Measurements from ENCODE around the gene SYTL2. TPM values are rescaled to one million over a fixed set of nuclear protein-coding genes. Genes with fewer than 3 reads are reported as not detected.

Gene SYTL2
- total RNA-seq, 1 donor from 2014 or later, result 4.7 TPM

DNA sequence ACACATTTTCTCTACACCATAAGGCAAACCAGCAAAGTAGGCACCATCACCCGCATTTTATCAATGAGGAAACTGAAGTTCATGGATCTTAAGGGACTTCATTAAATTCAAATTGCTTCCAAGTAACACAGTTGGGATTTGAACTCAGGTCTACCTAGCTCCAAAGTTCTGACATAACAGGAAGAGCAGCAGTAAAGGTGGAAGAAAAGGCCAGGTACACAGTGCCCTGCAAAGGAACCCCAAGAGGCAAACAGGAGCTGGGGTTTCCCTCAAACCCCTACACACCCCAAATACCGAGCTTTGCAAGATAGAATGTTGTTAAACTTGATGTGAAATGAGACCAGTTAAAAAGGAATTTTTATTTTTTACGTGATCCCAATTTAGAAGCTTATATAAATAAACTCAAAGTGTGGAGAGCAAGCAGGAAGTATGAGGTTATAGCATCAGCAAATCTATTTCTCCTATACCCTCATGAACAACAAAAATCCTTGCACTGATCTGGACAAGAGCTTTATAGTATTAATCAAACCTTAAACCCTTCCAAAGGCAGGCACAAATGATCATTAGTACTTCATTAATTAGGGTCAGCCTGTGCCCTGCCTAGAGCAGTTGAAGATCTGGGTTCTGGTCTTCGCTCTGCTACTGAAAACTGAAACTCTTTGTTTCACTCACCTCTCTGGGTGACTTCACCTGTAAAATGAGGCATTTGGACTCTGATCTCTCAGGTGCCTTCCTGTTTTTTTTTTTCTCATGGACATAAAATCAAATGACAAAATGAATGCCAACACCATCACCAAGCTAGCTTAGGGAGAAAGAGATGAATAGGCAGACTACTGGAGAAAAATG lies 36.5 kb downstream of the SYTL2 start:
- H3K27me3 Mint-ChIP-seq, result peaks cover 4% of the 10 kb centered on the region
- H3K4me1 Mint-ChIP-seq (ENCODE audit: low read depth), result peaks cover 5% of the 10 kb centered on the region
- no peak for DNase-seq (ENCODE audit: low spot score, unreplicated experiment)
- TF ChIP-seq, protein P1, sequence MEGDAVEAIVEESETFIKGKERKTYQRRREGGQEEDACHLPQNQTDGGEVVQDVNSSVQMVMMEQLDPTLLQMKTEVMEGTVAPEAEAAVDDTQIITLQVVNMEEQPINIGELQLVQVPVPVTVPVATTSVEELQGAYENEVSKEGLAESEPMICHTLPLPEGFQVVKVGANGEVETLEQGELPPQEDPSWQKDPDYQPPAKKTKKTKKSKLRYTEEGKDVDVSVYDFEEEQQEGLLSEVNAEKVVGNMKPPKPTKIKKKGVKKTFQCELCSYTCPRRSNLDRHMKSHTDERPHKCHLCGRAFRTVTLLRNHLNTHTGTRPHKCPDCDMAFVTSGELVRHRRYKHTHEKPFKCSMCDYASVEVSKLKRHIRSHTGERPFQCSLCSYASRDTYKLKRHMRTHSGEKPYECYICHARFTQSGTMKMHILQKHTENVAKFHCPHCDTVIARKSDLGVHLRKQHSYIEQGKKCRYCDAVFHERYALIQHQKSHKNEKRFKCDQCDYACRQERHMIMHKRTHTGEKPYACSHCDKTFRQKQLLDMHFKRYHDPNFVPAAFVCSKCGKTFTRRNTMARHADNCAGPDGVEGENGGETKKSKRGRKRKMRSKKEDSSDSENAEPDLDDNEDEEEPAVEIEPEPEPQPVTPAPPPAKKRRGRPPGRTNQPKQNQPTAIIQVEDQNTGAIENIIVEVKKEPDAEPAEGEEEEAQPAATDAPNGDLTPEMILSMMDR (IDR thresholded peaks at IDR 0.05; ENCODE audit: unreplicated experiment), result no peak
- no peaks in the 10 kb centered on the region for H3K36me3 Mint-ChIP-seq (ENCODE audit: insufficient read depth)
- no peak overlapping the region for H3K27ac Mint-ChIP-seq
- peaks cover 5% of the 10 kb centered on the region for H3K9me3 Mint-ChIP-seq (ENCODE audit: low read depth)
- H3K4me3 Mint-ChIP-seq (ENCODE audit: low read depth), result no peak overlapping the region

DNA sequence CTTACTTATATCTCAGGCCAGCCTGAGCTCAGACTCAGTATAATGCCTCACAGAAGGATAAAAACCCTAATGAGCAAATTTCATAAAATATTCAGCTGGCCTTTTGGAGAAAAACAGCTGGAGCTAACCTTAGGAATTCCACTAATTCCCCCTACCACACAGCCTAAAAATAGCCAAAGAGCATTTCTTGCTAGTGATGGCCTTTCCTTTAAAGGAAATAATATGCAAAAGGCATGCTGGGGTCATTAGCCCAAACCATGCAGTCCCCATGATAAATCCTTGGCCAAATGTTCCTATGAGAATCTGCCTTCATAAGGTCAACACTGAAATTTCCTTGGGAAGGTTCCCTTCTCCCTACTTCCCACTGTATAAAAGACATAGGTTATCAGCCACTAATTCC lies 38.2 kb downstream of the SYTL2 start:
- TF ChIP-seq, protein P1 (IDR thresholded peaks at IDR 0.05; ENCODE audit: unreplicated experiment), result no peak
- Mint-ChIP-seq H3K27ac (no peak overlapping the region), H3K36me3 (ENCODE audit: insufficient read depth) (no peaks in the 10 kb centered on the region), H3K4me1 (ENCODE audit: low read depth) (peaks cover 5% of the 10 kb centered on the region), H3K4me3 (ENCODE audit: low read depth) (no peak overlapping the region), H3K9me3 (ENCODE audit: low read depth) (peaks cover 5% of the 10 kb centered on the region), H3K27me3 (peaks cover 4% of the 10 kb centered on the region)
- no peak for DNase-seq (ENCODE audit: low spot score, unreplicated experiment)

DNA sequence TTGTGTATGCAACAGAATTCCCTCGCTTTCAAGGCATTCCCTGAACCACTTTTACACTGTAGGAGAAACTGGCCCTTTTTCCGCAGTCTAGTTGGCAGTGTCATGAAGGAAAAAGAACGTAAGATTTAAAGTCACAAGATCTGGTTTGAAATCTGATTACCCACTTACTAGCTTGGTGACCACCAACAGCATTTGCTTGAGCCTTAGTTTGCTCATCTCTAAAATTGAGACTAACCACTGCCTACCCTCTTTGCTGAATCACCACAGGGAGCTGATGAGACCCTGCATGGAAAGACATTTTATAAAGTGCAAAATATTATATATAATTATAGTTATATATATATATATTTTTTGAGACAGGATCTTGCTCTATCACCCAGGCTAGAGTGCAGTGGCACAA lies 39.4 kb downstream of the SYTL2 start:
- no peaks in the 10 kb centered on the region for H3K4me1 Mint-ChIP-seq (ENCODE audit: low read depth)
- TF ChIP-seq, protein P1 (IDR thresholded peaks at IDR 0.05; ENCODE audit: unreplicated experiment), result no peak

GRCh38 chr11:85769771-85770170 lies 41.2 kb downstream of the SYTL2 start:
- Mint-ChIP-seq H3K27ac (no peak overlapping the region), H3K27me3 (peaks cover 4% of the 10 kb centered on the region), H3K4me1 (ENCODE audit: low read depth) (no peaks in the 10 kb centered on the region), H3K4me3 (ENCODE audit: low read depth) (no peak overlapping the region), H3K9me3 (ENCODE audit: low read depth) (peaks cover 5% of the 10 kb centered on the region), H3K36me3 (ENCODE audit: insufficient read depth) (no peaks in the 10 kb centered on the region)
- TF ChIP-seq, protein P1 (IDR thresholded peaks at IDR 0.05; ENCODE audit: unreplicated experiment), result no peak
- DNase-seq (ENCODE audit: low spot score, unreplicated experiment), result no peak

More for the DNA sequence above, 39.4 kb downstream of the SYTL2 start:
- Mint-ChIP-seq H3K27me3 (peaks cover 4% of the 10 kb centered on the region), H3K27ac (no peak overlapping the region), H3K4me3 (ENCODE audit: low read depth) (no peak overlapping the region), H3K36me3 (ENCODE audit: insufficient read depth) (no peaks in the 10 kb centered on the region), H3K9me3 (ENCODE audit: low read depth) (peaks cover 5% of the 10 kb centered on the region)
- DNase-seq (ENCODE audit: low spot score, unreplicated experiment), result no peak

DNA sequence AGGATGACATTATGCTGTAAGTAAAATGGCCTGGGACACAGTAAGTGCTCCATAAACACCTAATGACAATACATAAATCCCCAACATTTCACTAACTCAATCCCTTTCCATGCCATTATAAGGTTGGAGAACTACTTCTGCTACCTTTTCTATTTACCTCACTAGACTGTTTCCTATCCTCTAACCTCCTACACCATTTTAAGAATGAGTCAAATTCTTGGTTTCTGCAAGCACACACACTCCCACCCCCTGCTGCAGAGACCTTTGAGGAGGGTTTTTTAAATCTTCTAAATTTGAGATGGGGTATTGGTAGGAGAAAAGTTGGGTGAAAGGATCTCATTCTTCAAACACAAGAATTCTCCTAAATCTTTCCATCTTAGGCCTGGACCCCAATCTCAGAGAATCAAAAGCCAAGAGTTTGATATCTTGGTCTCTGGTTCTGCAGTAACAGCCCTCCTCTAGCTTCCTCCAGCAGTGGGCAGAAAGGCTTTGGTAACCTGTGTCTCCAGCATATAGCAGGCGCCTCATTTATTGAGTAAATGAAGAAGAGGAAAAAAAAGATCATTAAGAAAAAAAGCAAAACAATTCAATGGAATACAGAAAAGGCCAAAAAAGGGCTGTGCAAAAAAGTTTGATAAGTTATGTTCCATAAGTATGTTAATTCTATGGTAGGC lies 42.3 kb downstream of the SYTL2 start:
- H3K4me1 Mint-ChIP-seq (ENCODE audit: low read depth), result no peaks in the 10 kb centered on the region
- TF ChIP-seq, protein P1 (IDR thresholded peaks at IDR 0.05; ENCODE audit: unreplicated experiment), result no peak
- no peak overlapping the region for H3K4me3 Mint-ChIP-seq (ENCODE audit: low read depth)
- peaks cover 5% of the 10 kb centered on the region for H3K9me3 Mint-ChIP-seq (ENCODE audit: low read depth)
- H3K27ac Mint-ChIP-seq, result no peak overlapping the region
- H3K36me3 Mint-ChIP-seq (ENCODE audit: insufficient read depth), result no peaks in the 10 kb centered on the region
- DNase-seq (ENCODE audit: low spot score, unreplicated experiment), result no peak
- H3K27me3 Mint-ChIP-seq, result peaks cover 4% of the 10 kb centered on the region

Measured in progenitor cell of endocrine pancreas (in vitro differentiated cells).